ENCODE results near the gene OSBPL5.

Gene OSBPL5

GRCh38 chr11:3087373-3087772 is 77.7 kb downstream of the OSBPL5 start:
- no peak for DNase-seq (ENCODE audit: low read depth, low spot score)
- Histone ChIP-seq H3K36me3 (ENCODE audit: control insufficient read depth, insufficient read depth, low read length) (no peaks in the 10 kb centered on the region), H3K27me3 (ENCODE audit: control insufficient read depth, insufficient read depth, low read length) (no peaks in the 10 kb centered on the region), H3K4me1 (ENCODE audit: control insufficient read depth, insufficient read depth, low read length) (peaks cover 8% of the 10 kb centered on the region), H3K27ac (ENCODE audit: low read length) (no peak overlapping the region), H3K4me3 (ENCODE audit: low read length) (no peak overlapping the region), H3K9me3 (ENCODE audit: control insufficient read depth, insufficient read depth, low read length) (no peaks in the 10 kb centered on the region)
- WGBS (ENCODE audit: insufficient coverage, insufficient read length), result no CpG with 5 or more reads among the region's 11 CpGs

GRCh38 chr11:3086671-3087150 is 78.4 kb downstream of the OSBPL5 start:
- WGBS (ENCODE audit: insufficient coverage, insufficient read length), result no CpG with 5 or more reads among the region's 9 CpGs
- no peaks in the 10 kb centered on the region for H3K9me3 ChIP-seq (ENCODE audit: control insufficient read depth, insufficient read depth, low read length)
- H3K27me3 ChIP-seq (ENCODE audit: control insufficient read depth, insufficient read depth, low read length), result no peaks in the 10 kb centered on the region
- H3K27ac ChIP-seq (ENCODE audit: low read length), result no peak overlapping the region
- no peak for DNase-seq (ENCODE audit: low read depth, low spot score)
- no peaks in the 10 kb centered on the region for H3K36me3 ChIP-seq (ENCODE audit: control insufficient read depth, insufficient read depth, low read length)
- H3K4me3 ChIP-seq (ENCODE audit: low read length), result no peak overlapping the region
- peaks cover 5% of the 10 kb centered on the region for H3K4me1 ChIP-seq (ENCODE audit: control insufficient read depth, insufficient read depth, low read length)

- H3K4me1 ChIP-seq (ENCODE audit: control insufficient read depth, insufficient read depth, low read length), result no peaks in the 10 kb centered on the region; the same call in 1 of the 2 replicates
- H3K9me3 ChIP-seq (ENCODE audit: control insufficient read depth, insufficient read depth, low read length), result no peaks in the 10 kb centered on the region
- H3K4me3 ChIP-seq (ENCODE audit: low read length), result no peak overlapping the region
- H3K36me3 ChIP-seq (ENCODE audit: control insufficient read depth, insufficient read depth, low read length), result no peaks in the 10 kb centered on the region
- H3K27me3 ChIP-seq (ENCODE audit: control insufficient read depth, insufficient read depth, low read length), result no peaks in the 10 kb centered on the region
- no peak for DNase-seq (ENCODE audit: low read depth, low spot score)
- H3K27ac ChIP-seq (ENCODE audit: low read length), result no peak overlapping the region
- no CpG with 5 or more reads among the region's 8 CpGs for WGBS (ENCODE audit: insufficient coverage, insufficient read length)
Observed at GRCh38 chr11:3086114-3086513, 79.0 kb downstream of the OSBPL5 start.

GRCh38 chr11:3085052-3085451 is 80.1 kb downstream of the OSBPL5 start:
- WGBS (ENCODE audit: insufficient coverage, insufficient read length), result no CpG with 5 or more reads among the region's 5 CpGs
- H3K27me3 ChIP-seq (ENCODE audit: control insufficient read depth, insufficient read depth, low read length), result no peaks in the 10 kb centered on the region
- H3K4me3 ChIP-seq (ENCODE audit: low read length), result no peak overlapping the region
- no peaks in the 10 kb centered on the region for H3K36me3 ChIP-seq (ENCODE audit: control insufficient read depth, insufficient read depth, low read length)
- no peaks in the 10 kb centered on the region for H3K4me1 ChIP-seq (ENCODE audit: control insufficient read depth, insufficient read depth, low read length)
- H3K9me3 ChIP-seq (ENCODE audit: control insufficient read depth, insufficient read depth, low read length), result no peaks in the 10 kb centered on the region
- DNase-seq (ENCODE audit: low read depth, low spot score), result no peak
- no peak overlapping the region for H3K27ac ChIP-seq (ENCODE audit: low read length)

- Histone ChIP-seq H3K4me3 (ENCODE audit: low read length) (no peak overlapping the region), H3K27ac (ENCODE audit: low read length) (no peak overlapping the region), H3K27me3 (ENCODE audit: control insufficient read depth, insufficient read depth, low read length) (no peaks in the 10 kb centered on the region), H3K4me1 (ENCODE audit: control insufficient read depth, insufficient read depth, low read length) (no peaks in the 10 kb centered on the region), H3K36me3 (ENCODE audit: control insufficient read depth, insufficient read depth, low read length) (no peaks in the 10 kb centered on the region), H3K9me3 (ENCODE audit: control insufficient read depth, insufficient read depth, low read length) (no peaks in the 10 kb centered on the region)
- no CpG with 5 or more reads among the region's 8 CpGs for WGBS (ENCODE audit: insufficient coverage, insufficient read length)
- DNase-seq (ENCODE audit: low read depth, low spot score), result no peak
Observed at GRCh38 chr11:3083321-3083720, 81.8 kb downstream of the OSBPL5 start.

GRCh38 chr11:3081386-3081751 is 83.7 kb downstream of the OSBPL5 start:
- no peak overlapping the region for H3K4me3 ChIP-seq (ENCODE audit: low read length)
- DNase-seq (ENCODE audit: low read depth, low spot score), result no peak
- H3K27me3 ChIP-seq (ENCODE audit: control insufficient read depth, insufficient read depth, low read length), result no peaks in the 10 kb centered on the region
- no peaks in the 10 kb centered on the region for H3K36me3 ChIP-seq (ENCODE audit: control insufficient read depth, insufficient read depth, low read length)
- H3K27ac ChIP-seq (ENCODE audit: low read length), result no peak overlapping the region
- no peaks in the 10 kb centered on the region for H3K4me1 ChIP-seq (ENCODE audit: control insufficient read depth, insufficient read depth, low read length)
- no CpG with 5 or more reads among the region's 6 CpGs for whole genome bisulfite sequencing (ENCODE audit: insufficient coverage, insufficient read length)
- H3K9me3 ChIP-seq (ENCODE audit: control insufficient read depth, insufficient read depth, low read length), result no peaks in the 10 kb centered on the region

- H3K36me3 ChIP-seq (ENCODE audit: control insufficient read depth, insufficient read depth, low read length), result no peaks in the 10 kb centered on the region
- H3K4me3 ChIP-seq (ENCODE audit: low read length), result no peak overlapping the region
- H3K27me3 ChIP-seq (ENCODE audit: control insufficient read depth, insufficient read depth, low read length), result no peaks in the 10 kb centered on the region
- DNase-seq (ENCODE audit: low read depth, low spot score), result no peak
- WGBS (ENCODE audit: insufficient coverage, insufficient read length), result no CpG with 5 or more reads among the region's 13 CpGs
- H3K4me1 ChIP-seq (ENCODE audit: control insufficient read depth, insufficient read depth, low read length), result no peaks in the 10 kb centered on the region
- H3K9me3 ChIP-seq (ENCODE audit: control insufficient read depth, insufficient read depth, low read length), result no peaks in the 10 kb centered on the region
- no peak overlapping the region for H3K27ac ChIP-seq (ENCODE audit: low read length)
Observed at GRCh38 chr11:3080733-3081385, 84.3 kb downstream of the OSBPL5 start.

- H3K27me3 ChIP-seq (ENCODE audit: control insufficient read depth, insufficient read depth, low read length), result no peaks in the 10 kb centered on the region
- no peaks in the 10 kb centered on the region for H3K9me3 ChIP-seq (ENCODE audit: control insufficient read depth, insufficient read depth, low read length)
- WGBS (ENCODE audit: insufficient coverage, insufficient read length), result no CpG with 5 or more reads among the region's 1 CpG
- DNase-seq (ENCODE audit: low read depth, low spot score), result no peak
- H3K36me3 ChIP-seq (ENCODE audit: control insufficient read depth, insufficient read depth, low read length), result no peaks in the 10 kb centered on the region
- no peak overlapping the region for H3K4me3 ChIP-seq (ENCODE audit: low read length)
- no peaks in the 10 kb centered on the region for H3K4me1 ChIP-seq (ENCODE audit: control insufficient read depth, insufficient read depth, low read length)
- H3K27ac ChIP-seq (ENCODE audit: low read length), result no peak overlapping the region
Observed at GRCh38 chr11:3080104-3080503, 85.0 kb downstream of the OSBPL5 start.

GRCh38 chr11:3077846-3078440 is 87.2 kb downstream of the OSBPL5 start:
- H3K27ac ChIP-seq (ENCODE audit: low read length), result no peak overlapping the region
- no peaks in the 10 kb centered on the region for H3K4me1 ChIP-seq (ENCODE audit: control insufficient read depth, insufficient read depth, low read length)
- H3K27me3 ChIP-seq (ENCODE audit: control insufficient read depth, insufficient read depth, low read length), result no peaks in the 10 kb centered on the region
- no CpG with 5 or more reads among the region's 16 CpGs for WGBS (ENCODE audit: insufficient coverage, insufficient read length)
- H3K4me3 ChIP-seq (ENCODE audit: low read length), result no peak overlapping the region
- H3K36me3 ChIP-seq (ENCODE audit: control insufficient read depth, insufficient read depth, low read length), result no peaks in the 10 kb centered on the region
- DNase-seq (ENCODE audit: low read depth, low spot score), result no peak
- no peaks in the 10 kb centered on the region for H3K9me3 ChIP-seq (ENCODE audit: control insufficient read depth, insufficient read depth, low read length)

GRCh38 chr11:3077189-3077836 is 87.8 kb downstream of the OSBPL5 start:
- Histone ChIP-seq H3K27ac (ENCODE audit: low read length) (no peak overlapping the region), H3K27me3 (ENCODE audit: control insufficient read depth, insufficient read depth, low read length) (no peaks in the 10 kb centered on the region), H3K9me3 (ENCODE audit: control insufficient read depth, insufficient read depth, low read length) (no peaks in the 10 kb centered on the region), H3K4me1 (ENCODE audit: control insufficient read depth, insufficient read depth, low read length) (no peaks in the 10 kb centered on the region), H3K4me3 (ENCODE audit: low read length) (no peak overlapping the region), H3K36me3 (ENCODE audit: control insufficient read depth, insufficient read depth, low read length) (no peaks in the 10 kb centered on the region)
- no CpG with 5 or more reads among the region's 11 CpGs for WGBS (ENCODE audit: insufficient coverage, insufficient read length)
- no peak for DNase-seq (ENCODE audit: low read depth, low spot score)
